Endothelial cell of umbilical vein (primary cell): ENCODE results near the gene GZF1. TPM values are rescaled to one million over a fixed set of nuclear protein-coding genes. Genes with fewer than 3 reads are reported as not detected.

Experiments used
- BruUV-seq: library from RNA; stranded (reverse); fragments of 400-500 nt; replicated peaks from 2 replicates; lab custom pipeline; 2021; lab: Mats Ljungman, UMichigan
- CTCF ChIA-PET: fragments of 300-600, 350-600 bp; sonication (Branson Sonifier 250); formaldehyde crosslinking; loops from one replicate; lab custom pipeline; 2021; ENCODE audit warnings: antibody characterized with exemption, inconsistent platforms; lab: Charles Lee
- POLR2A ChIA-PET: fragments of 300-600, 350-600 bp; sonication (Branson Sonifier 250); formaldehyde crosslinking; loops from one replicate; lab custom pipeline; 2021; ENCODE audit warnings: antibody characterized with exemption, inconsistent platforms; lab: Charles Lee
- DNase-seq: peaks from one replicate; pipeline ENCODE4 v3.0.0-alpha.2; 2011; ENCODE audit warnings: low read depth, low spot score
- FAIRE-seq: peaks from 2 replicates; lab custom pipeline; 2011; peaks lifted over from hg19 to GRCh38; lab: Jason Lieb, UNC
- H2AFZ ChIP-seq: 2 replicates; pipeline ENCODE4 v1.6.0; 2012; ENCODE audit warnings: low read depth, low read length, control low read depth, inconsistent platforms
- H3K27ac ChIP-seq: 2 replicates; pipeline ENCODE4 v1.5.1; 2011; ENCODE audit warnings: low read depth, mild to moderate bottlenecking, control low read depth, low read length, moderate library complexity; ENCODE audit not compliant: insufficient read depth
- H3K27me3 ChIP-seq, 2 experiments: 2 replicates each; pipeline versions ENCODE4 v1.6.0 to v1.6.1; 2011; ENCODE audit warnings: low read length in 2 of 2, mixed read lengths in 1 of 2; ENCODE audit not compliant: control insufficient read depth in 2 of 2, insufficient read depth in 2 of 2
- H3K36me3 ChIP-seq, 2 experiments: 2 replicates in 1 of 2; 3 replicates in 1 of 2; pipeline ENCODE4 v1.5.1; 2011; ENCODE audit warnings: low read length in 2 of 2, mild to moderate bottlenecking in 1 of 2, moderate library complexity in 1 of 2; ENCODE audit not compliant: control insufficient read depth in 2 of 2, insufficient read depth in 2 of 2; ENCODE audit errors: extremely low read depth in 1 of 2
- H3K4me1 ChIP-seq: 3 replicates; pipeline ENCODE4 v1.5.1; 2011; ENCODE audit warnings: mild to moderate bottlenecking, low read length; ENCODE audit not compliant: control insufficient read depth, insufficient read depth; ENCODE audit errors: extremely low read depth
- H3K4me2 ChIP-seq: 2 replicates; pipeline ENCODE4 v1.6.1; 2011; ENCODE audit warnings: low read length, control low read depth, mixed read lengths; ENCODE audit not compliant: insufficient read depth
- H3K4me3 ChIP-seq, 3 experiments: fragments of 200-600 bp in 1 of 3; sonication (generic), shearing (Covaris generic) in 1 of 3; replicated peaks in 1 of 3; 2 replicates each; pipeline ENCODE4 v1.5.1; 2011 to 2016; ENCODE audit warnings: control low read depth in 3 of 3, low read length in 3 of 3, mild to moderate bottlenecking in 2 of 3, inconsistent platforms in 1 of 3, low read depth in 1 of 3, moderate library complexity in 1 of 3; ENCODE audit not compliant: insufficient read depth in 1 of 3
- H3K79me2 ChIP-seq: 2 replicates; pipeline ENCODE4 v1.6.0; 2012; ENCODE audit warnings: low read length, inconsistent platforms; ENCODE audit not compliant: control insufficient read depth, insufficient read depth
- H3K9ac ChIP-seq: replicated peaks from 2 replicates; pipeline ENCODE3; 2011; ENCODE audit warnings: low read length, control low read depth; ENCODE audit not compliant: insufficient read depth; ENCODE audit errors: extremely low read depth
- H3K9me1 ChIP-seq: replicated peaks from 3 replicates; pipeline ENCODE4 v1.6.0; 2011; ENCODE audit warnings: mild to moderate bottlenecking, low read length; ENCODE audit not compliant: control insufficient read depth, insufficient read depth; ENCODE audit errors: extremely low read depth
- H3K9me3 ChIP-seq: replicated peaks from 2 replicates; pipeline ENCODE4 v1.5.1; 2012; ENCODE audit warnings: low read length, inconsistent platforms; ENCODE audit not compliant: control insufficient read depth, insufficient read depth
- H4K20me1 ChIP-seq: replicated peaks from 2 replicates; pipeline ENCODE3; 2011; ENCODE audit warnings: mild to moderate bottlenecking, low read length; ENCODE audit not compliant: control insufficient read depth, insufficient read depth; ENCODE audit errors: extremely low read depth
- CTCF ChIP-seq, 2 donors: IDR thresholded peaks; 1 replicate in 1 of 2; 2 replicates in 1 of 2; pipeline ENCODE4 v1.5.1; 2011; ENCODE audit warnings: low read length in 2 of 2, mild to moderate bottlenecking in 2 of 2, moderate library complexity in 2 of 2, control low read depth in 1 of 2, inconsistent platforms in 1 of 2, low read depth in 1 of 2; ENCODE audit not compliant: insufficient read depth in 1 of 2; ENCODE audit errors: extremely low read depth in 1 of 2
- FOS ChIP-seq: IDR thresholded peaks from 2 replicates; pipeline ENCODE4 v1.6.1; 2011; ENCODE audit warnings: mild to moderate bottlenecking, low read length, moderate library complexity, borderline replicate concordance; ENCODE audit not compliant: insufficient read depth
- GATA2 ChIP-seq: IDR thresholded peaks from 2 replicates; pipeline ENCODE4 v1.7.0; 2011; ENCODE audit warnings: low read depth, mild to moderate bottlenecking, moderate library complexity, mixed read lengths, low read length; ENCODE audit not compliant: insufficient read length, insufficient read depth
- JUN ChIP-seq: IDR thresholded peaks from 2 replicates; pipeline ENCODE4 v1.6.1; 2011; ENCODE audit warnings: borderline replicate concordance, low read depth; ENCODE audit not compliant: insufficient read length, insufficient read depth
- MAX ChIP-seq: IDR thresholded peaks from 2 replicates; pipeline ENCODE4 v1.6.1; 2011; ENCODE audit not compliant: insufficient read depth, insufficient read length
- MYC ChIP-seq: IDR thresholded peaks from one replicate; pipeline ENCODE4 v1.6.1; 2011; ENCODE audit warnings: mild to moderate bottlenecking, low read depth, low read length
- POLR2A ChIP-seq: IDR thresholded peaks from 2 replicates; pipeline ENCODE4 v1.6.1; 2012; ENCODE audit warnings: low read depth, mild to moderate bottlenecking, control low read depth, low read length
- POLR2AphosphoS5 ChIP-seq: IDR thresholded peaks from 2 replicates; pipeline ENCODE4 v1.6.1; 2012; ENCODE audit warnings: low read depth, mild to moderate bottlenecking, control low read depth, low read length, moderate library complexity; ENCODE audit not compliant: insufficient read depth
- dilution Hi-C: fragments of 300-500 bp; cut with MboI; formaldehyde crosslinking; loops from one replicate; pipeline ENCODE4 v1.15.0; 2019; ENCODE audit warnings: low sequenced_read_pairs; ENCODE audit not compliant: extremely low pct_ligation_motif_present
- intact Hi-C: fragments of 100-400 bp; cut with micrococcal nuclease; formaldehyde crosslinking; loops from one replicate; pipeline ENCODE4 v1.10.0; 2022
- polyA plus RNA-seq, 4 experiments: library from polyadenylated mRNA; depleted of rRNA in 3 of 4; stranded (reverse) in 3 of 4; unstranded in 1 of 4; fragments of >200 nt; gene quantifications; 2 replicates each; pipeline versions ENCODE4 v1.2.1 to v1.2.3, GENCODE V29; 2011 to 2012; ENCODE audit warnings: missing spikeins in 1 of 4
- total RNA-seq: library from RNA; stranded (reverse); gene quantifications from 2 replicates; pipeline ENCODE4 v1.2.3, GENCODE V29; 2021

The GZF1 gene
- total and polyA plus RNA-seq, 2 donors (not counting 3 experiments of a cell fraction or from before 2014, with no cell fraction given) = 9.7 to 10.0 TPM

- BruUV-seq = no TSS peak
- peaks cover 17% of the 10 kb centered on the region for H3K4me1 ChIP-seq
- no peaks in the 10 kb centered on the region for H3K9me3 ChIP-seq
- dilution Hi-C loops = no loop called here
- H3K4me3 ChIP-seq = no peak overlapping the region
- intact Hi-C loops = no loop called here
- POLR2A ChIA-PET = interaction anchor here (0.7 kb wide), 1 partner anchor 51 kb away, joined by 4 read pairs; no protein-coding TSS in a partner anchor
- H4K20me1 ChIP-seq = no peaks in the 10 kb centered on the region
- H3K36me3 ChIP-seq = peaks cover 0 to 5% of the 10 kb centered on the region in 2 experiments
- TF ChIP-seq JUN (no peak), MYC (no peak), CTCF (IDR thresholded peaks at IDR 0.05; ENCODE audit: extremely low read depth in 1 of 2, insufficient read depth in 1 of 2, low read depth in 1 of 2, low read length in 2 of 2) (no peak), FOS (no peak), MAX (no peak)
- DNase-seq (no peak), FAIRE-seq (no peak)
- no peak overlapping the region for H2AFZ ChIP-seq
- no peaks in the 10 kb centered on the region for H3K27me3 ChIP-seq
- no peaks in the 10 kb centered on the region for H3K9me1 ChIP-seq
- H3K9ac ChIP-seq = no peak overlapping the region
- peaks cover 37% of the 10 kb centered on the region for H3K79me2 ChIP-seq
- no peak overlapping the region for H3K27ac ChIP-seq
- CTCF ChIA-PET = no interaction called here
- no peak overlapping the region for H3K4me2 ChIP-seq
These were observed 39.1 kb downstream of the GZF1 start for GRCh38 chr20:23401051-23401450.

GRCh38 chr20:23403751-23404150, 41.8 kb downstream of the GZF1 start:
- no peaks in the 10 kb centered on the region for H3K9me1 ChIP-seq
- DNase-seq = no peak
- intact Hi-C loops (no loop called here), dilution Hi-C loops (no loop called here)
- no peak overlapping the region for H3K9ac ChIP-seq
- ChIA-PET CTCF (interaction anchor here (1.2 to 1.7 kb wide), 2 partner anchors 54 to 712 kb away, joined by 3 to 5 read pairs; no protein-coding TSS in a partner anchor), POLR2A (no interaction called here)
- no peaks in the 10 kb centered on the region for H3K4me1 ChIP-seq
- no peak overlapping the region for H3K4me2 ChIP-seq
- H3K27me3 ChIP-seq = no peaks in the 10 kb centered on the region
- H3K27ac ChIP-seq = no peak overlapping the region
- H3K79me2 ChIP-seq = peaks cover 55% of the 10 kb centered on the region
- FAIRE-seq = no peak
- TF ChIP-seq MAX = no peak
- no peak for TF ChIP-seq POLR2A
- no peak for TF ChIP-seq GATA2
- TF ChIP-seq CTCF (IDR thresholded peaks at IDR 0.05; ENCODE audit: extremely low read depth in 1 of 2, insufficient read depth in 1 of 2, low read depth in 1 of 2, low read length in 2 of 2) = no peak
- no peak for TF ChIP-seq FOS
- no peak for TF ChIP-seq MYC
- TF ChIP-seq POLR2AphosphoS5 = no peak
- no peaks in the 10 kb centered on the region for H3K9me3 ChIP-seq
- no peak overlapping the region for H2AFZ ChIP-seq
- no peaks in the 10 kb centered on the region for H4K20me1 ChIP-seq
- no TSS peak for BruUV-seq
- H3K36me3 ChIP-seq = peaks cover 0 to 2% of the 10 kb centered on the region in 2 experiments
- no peak overlapping the region for H3K4me3 ChIP-seq
